GM19043 (cell line): ENCODE results near the gene FAM124A.

Source experiments
- ATAC-seq: cut with Tn5 transposase; IDR thresholded peaks from one replicate; pipeline ENCODE4 v1.9.1; 2021; ENCODE audit warnings: low read depth; ENCODE audit not compliant: unreplicated experiment

Gene FAM124A

DNA sequence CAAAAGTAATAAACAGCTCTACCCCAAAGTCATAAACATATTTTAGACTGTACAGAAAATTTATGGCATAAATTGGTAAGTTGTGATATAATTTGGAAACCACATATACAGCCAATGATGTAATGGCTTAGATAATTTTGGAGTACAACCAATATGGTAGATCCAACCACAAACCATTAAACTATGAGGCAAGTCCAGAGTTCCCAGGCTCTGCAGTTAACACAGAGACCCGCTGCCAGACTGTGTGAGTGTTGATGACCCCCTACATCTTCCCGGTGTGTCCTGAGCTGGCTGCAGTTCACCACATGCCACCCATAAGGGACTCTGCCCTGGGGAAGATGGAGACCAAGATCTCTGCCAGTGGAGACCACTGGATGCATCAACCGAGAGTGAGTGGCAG is 107.4 kb downstream of the FAM124A start:
- ATAC-seq: no peak

- ATAC-seq: no peak
Measured at GRCh38 chr13:51330791-51331190, 108.6 kb downstream of the FAM124A start.

DNA sequence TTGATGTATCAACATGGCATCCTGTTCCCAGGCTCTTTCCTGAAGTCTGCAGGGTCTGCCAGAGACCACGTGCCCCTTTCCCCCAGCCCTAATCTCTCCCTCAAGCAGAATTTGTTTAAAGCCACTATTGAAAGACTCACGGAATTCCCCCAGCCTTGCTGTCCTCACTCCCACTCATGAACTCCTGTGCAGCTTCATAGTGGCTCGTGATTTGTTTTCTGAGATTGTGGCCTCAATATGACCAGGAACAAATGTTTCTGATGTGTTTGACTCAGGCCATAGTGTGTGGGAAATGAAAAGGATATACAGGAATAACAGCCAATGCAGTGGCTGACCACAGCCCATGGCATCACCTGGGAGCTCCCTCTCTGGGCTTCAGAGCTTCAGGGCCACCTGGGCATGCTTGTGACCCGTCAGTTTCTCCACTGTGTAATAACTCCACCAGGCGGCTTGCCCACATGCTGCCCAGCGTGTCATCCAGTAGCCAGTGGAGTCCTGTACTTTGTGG is 109.2 kb downstream of the FAM124A start:
- no peak for ATAC-seq

- no peak for ATAC-seq
Measured at GRCh38 chr13:51332566-51333361, 110.6 kb downstream of the FAM124A start.

- no peak for ATAC-seq
Measured at GRCh38 chr13:51333421-51333820, 111.2 kb downstream of the FAM124A start.

DNA sequence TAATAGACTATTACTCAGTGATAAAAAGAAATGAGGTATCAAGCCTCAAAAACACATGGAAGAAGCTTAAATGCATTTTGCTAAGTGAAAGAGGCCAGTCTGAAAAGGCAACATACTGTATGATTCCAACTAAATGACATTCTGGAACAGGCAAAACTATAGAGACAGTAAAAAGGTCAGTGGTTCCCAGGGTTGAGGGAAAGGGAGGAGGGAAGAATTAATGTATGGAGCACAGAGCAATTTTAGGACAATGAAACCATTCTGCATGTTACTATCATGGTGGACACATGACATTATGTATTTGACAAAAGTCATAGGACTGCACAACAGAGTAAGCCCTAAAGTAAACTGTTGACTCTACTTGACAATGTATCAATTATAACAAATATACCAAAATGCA is 111.6 kb downstream of the FAM124A start:
- no peak for ATAC-seq
